ENCODE measurements around the gene TMEM43.

Gene TMEM43

GRCh38 chr3:14179114-14179465 lies 54.2 kb downstream of the TMEM43 start:
- ATAC-seq, result no peak

GRCh38 chr3:14179795-14180194 lies 54.9 kb downstream of the TMEM43 start:
- ATAC-seq, result no peak

DNA sequence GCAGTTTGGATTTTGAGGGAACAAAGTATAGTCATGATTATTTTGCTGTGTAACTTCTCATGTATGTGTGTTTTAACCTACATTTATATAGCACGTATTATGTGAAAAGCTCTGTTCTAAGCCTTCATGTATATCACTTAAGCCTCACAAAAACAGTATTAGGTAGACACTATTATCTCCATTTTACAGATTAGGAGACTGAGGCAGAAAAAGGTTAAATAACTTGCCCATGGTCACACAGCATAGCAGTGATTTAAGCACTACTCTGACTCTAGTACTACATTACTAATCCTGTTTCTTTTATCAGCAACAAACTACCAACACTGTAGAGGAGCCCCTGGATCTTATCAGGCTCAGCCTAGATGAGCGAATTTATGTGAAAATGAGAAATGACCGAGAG lies 56.4 kb downstream of the TMEM43 start:
- no peak for ATAC-seq

- no peak for ATAC-seq
Observed at GRCh38 chr3:14183015-14183577, 58.2 kb downstream of the TMEM43 start.

- no peak for ATAC-seq
Observed at GRCh38 chr3:14186854-14187458, 62.1 kb downstream of the TMEM43 start.

- peak; percentile 72 to 83 for ATAC-seq
Observed at GRCh38 chr3:14188041-14188754, 63.3 kb downstream of the TMEM43 start.

All from activated CD4-positive, CD25-positive, alpha-beta regulatory T cell treated with anti-CD3 and anti-CD28 coated beads, Interleukin-2, amount 50 U/mL, for 24 hours (primary cell).